RPMI8226 (cell line): ENCODE measurements around the gene EFHC2.
A peak's percentile ranks its signal among the peaks of the same experiment; 100 is the strongest.
"Not testable (repeated sequence)": the region's sequence is repeated elsewhere in the genome, so short reads cannot be mapped to it uniquely, and the experiment has no call there.

Experiments used
- DNase-seq: peaks from one replicate; pipeline ENCODE4 v3.0.0-alpha.2; 2015

EFHC2 gene

GRCh38 chrX:44290718-44291117, 52.8 kb downstream of the EFHC2 start:
- no peak for DNase-seq

DNA sequence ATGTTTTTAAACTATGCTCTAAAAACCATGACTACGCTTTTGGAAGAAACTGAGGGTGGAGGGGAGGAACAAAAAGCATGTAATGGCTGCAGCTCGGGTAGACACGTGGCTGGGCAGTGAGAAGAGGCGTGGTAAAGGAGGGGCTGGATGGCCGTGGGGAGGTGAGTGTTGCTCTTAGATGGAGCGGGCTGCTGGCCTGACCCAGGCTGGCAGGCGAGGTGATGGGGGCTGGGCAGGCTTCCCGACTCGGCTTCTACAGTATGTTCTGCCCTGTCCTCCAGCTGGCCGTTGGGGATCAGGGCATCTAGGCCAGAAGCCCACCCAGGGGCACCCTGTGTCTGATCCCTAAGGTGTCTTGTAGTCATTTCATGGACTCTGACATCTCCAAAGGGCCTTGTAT, 60.7 kb downstream of the EFHC2 start:
- peak; percentile 3 for DNase-seq

- DNase-seq = no peak
These were observed 63.4 kb downstream of the EFHC2 start for GRCh38 chrX:44280116-44280515.

DNA sequence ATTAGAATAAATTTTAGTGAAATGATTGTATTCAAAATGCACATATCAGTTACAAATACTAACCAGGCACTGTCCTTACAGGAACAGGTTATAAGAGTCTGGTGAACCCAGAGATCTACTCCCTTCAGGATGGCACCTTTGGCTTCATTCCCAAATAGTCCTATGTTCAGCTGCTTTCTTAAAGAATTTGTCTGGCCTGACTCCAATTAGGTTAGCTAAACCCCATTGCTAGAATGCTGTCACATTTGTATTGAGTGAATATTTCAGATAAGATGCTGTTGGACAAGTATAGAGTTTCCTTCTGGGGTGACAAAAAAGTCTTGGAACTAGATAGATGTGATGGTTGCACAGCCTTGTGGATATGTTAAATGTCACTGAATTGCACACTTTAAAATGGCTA, 69.4 kb downstream of the EFHC2 start:
- DNase-seq = no peak

DNA sequence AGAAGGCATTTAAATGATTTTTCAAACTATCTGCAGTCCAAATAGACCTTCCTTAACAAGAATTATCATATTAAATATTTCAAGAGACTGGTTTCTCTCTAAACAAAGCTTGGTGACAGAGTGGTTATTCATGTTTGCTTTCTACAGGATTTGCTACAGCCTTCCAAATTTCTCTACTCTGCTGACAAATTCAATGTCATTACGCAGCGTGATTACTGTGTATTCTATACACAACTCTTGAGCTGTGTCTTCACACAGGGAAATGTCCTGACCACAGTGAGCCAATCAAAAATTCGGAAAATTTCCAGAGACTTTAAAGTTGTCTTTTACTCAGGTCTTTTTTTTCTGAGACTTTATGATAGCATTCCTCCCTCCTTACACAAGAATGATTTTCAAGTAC, 75.6 kb downstream of the EFHC2 start:
- DNase-seq = no peak

DNA sequence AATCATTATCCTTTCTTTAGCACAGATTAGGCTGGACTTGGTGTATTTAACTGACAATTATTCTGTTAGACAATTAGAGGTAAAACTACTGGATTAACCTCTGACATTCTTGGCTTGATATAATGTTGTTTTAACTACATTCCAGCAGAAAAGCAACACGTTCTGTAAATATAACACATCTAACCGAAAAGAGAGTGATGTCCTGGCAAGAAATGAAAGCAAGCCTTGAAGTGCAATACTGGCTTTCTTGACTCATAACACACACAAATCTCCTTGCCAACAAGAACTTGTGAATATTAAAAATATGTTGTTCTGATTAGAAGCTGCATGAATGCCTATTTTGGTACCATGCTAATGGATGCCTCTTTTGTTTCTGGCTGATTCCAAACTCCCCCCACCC, 76.4 kb downstream of the EFHC2 start:
- no peak for DNase-seq

DNA sequence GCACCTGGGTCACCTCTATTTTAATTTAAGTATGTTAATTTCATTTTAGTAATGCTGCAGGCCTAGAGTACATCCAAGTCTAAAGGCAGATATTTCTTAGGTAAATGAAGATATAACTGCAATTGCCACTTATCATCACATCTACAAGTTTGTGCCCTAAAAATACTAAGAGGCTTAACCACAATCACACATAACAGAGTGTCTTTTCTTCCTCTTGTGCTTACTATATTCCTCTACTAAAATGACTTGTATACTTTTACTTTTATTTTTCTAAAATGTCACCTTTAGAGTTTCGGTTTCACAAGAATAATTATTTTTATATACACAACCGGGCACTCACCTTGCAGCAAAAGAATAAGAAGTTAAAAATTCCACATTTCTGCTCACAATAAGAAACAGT, 77.9 kb downstream of the EFHC2 start:
- DNase-seq = no peak

DNA sequence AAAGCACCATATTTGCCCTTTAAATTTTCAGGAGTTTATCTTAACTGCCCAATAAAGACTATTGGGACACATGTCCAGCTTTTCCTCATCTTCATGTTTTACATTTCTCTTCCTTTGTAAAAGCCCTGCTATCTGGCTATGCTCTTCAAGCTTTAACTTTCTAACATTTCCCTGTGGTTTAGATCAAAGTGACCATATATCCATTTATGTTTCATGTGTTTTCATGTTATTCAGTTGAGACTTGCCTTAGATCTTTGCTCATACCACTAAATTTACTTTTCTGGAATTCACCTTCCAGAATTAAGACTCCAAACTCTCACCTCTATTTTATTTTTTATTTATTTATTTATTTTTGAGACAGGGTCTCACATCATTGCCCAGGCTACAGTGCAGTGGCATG, 78.5 kb downstream of the EFHC2 start:
- DNase-seq = no peak

DNA sequence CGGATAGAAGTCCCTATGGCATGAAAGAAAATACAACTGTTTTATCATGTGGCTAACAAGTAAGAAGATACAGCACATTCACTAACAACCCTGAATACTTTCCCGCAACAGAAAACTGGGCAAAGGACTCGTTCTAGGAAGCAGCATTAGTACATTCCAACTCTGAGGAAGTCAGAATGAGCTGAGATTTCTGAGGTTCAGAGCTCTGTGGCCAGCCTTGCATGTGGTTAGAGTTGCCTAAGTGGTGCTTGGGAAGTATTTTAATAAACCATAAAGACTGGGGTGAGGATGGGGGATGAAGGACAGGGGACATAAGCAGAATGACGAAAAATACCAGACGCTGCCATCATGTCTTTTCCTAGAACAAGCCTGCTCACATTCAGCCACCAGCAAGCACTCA, 82.2 kb downstream of the EFHC2 start:
- no peak for DNase-seq

DNA sequence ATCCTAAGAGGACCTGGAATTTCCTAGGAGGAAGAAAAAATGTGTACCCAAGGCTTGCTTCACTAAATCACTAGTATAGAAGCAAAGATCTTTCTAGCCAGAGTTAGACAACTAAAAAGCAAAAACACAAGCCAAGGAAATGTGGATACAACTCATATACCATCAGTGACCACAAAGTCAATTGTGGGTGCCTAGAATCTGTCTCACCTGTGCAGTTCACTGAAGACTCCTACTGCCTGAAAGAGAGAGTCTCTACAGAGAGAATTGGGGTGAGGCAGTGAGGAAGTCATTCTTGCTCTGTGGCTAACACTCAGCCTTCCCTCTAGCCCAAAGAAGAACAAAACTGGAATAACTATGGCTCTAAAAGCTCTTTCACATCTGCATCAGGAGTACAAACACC, 82.9 kb downstream of the EFHC2 start:
- no peak for DNase-seq

DNA sequence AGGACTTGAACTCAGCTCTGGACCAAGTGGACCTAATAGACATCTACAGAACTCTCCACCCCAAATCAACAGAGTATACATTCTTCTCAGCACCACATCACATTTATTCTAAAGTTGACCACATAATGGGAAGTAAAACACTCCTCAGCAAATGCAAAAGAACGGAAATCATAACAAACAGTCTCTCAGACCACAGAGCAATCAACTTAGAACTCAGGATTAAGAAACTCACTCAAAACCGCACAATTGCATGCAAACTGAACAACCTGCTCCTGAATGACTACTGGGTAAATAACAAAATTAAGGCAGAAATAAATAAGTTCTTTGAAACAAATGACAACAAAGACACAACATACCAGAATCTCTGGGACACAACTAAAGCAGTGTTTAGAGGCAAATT, 87.7 kb downstream of the EFHC2 start:
- DNase-seq = not testable (repeated sequence)

DNA sequence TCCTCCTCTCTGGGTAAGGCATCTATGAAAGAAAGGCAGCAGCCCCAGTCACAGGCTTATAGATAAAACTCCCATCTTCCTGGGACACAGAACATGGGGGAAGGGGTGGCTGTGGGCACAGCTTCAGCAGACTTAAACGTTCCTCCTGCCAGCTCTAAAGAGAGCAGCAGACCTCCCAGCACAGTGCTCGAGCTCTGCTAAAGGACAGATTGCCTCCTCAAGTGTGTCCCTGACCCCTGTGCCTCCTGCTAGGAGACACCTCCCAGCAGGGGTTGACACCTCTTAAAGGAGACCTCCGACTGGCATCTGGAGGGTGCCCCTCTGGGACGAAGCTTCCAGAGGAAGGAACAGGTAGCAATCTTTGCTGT, 89.9 kb downstream of the EFHC2 start:
- DNase-seq = no peak

- DNase-seq = peak; percentile 60
These were observed 90.5 kb downstream of the EFHC2 start for GRCh38 chrX:44252688-44253574.

GRCh38 chrX:44247468-44247867, 96.0 kb downstream of the EFHC2 start:
- no peak for DNase-seq

DNA sequence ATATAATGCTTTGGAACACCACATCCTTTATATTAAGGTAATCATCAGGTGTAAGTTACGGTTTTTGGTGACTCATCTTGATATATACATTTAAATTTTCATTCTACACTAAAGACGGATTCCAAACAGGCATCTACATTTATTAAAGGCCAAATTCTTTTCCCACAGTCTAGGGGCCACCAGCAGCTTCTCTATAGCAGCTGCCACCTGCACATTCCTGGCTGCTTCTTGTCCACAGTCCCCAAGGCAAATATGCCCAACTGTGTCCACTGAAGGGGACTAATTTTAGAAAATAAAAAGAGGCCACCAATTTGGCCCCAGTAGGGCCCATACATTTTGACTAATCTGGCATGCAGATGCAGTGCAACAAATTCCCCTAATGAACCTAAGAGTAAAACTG, 96.6 kb downstream of the EFHC2 start:
- DNase-seq = no peak

DNA sequence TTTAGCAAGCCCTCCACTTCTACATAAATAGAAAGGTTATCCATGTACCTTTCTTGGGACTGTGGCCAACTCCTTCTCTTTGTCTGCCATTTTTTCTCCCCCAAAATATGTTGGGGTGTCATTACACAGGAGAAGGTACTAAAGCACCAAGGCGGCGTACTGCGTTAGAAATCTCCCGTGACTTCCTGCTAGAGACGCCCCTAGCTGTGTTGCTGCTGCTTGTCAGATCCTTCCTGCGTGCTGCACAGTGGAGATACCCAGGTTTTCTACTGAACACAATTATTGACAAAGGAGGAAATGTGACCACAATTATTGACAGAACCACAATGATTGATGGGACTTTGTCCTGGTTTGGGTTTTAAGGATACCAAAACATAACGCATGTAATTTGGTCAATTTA, 97.7 kb downstream of the EFHC2 start:
- no peak for DNase-seq

DNA sequence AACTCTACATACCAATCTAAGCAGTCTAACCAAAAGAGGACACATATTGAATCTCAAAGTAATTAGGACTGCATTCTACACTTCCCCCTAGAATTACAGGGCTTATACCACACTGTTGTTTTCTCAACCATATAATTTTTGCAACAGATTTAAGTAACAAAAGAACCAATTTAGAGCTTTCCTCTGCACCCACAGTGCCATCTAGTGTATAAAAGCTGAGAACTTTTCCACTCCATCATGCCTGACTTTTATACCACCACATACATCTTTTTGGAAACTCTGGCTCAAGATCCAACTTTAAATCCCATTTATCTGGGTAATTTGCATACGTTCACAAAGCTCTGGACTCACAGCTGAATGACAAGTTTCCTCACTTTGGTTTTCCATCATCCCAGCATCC, 99.5 kb downstream of the EFHC2 start:
- DNase-seq = no peak

- no peak for DNase-seq
These were observed 101.9 kb downstream of the EFHC2 start for GRCh38 chrX:44241546-44241945.

DNA sequence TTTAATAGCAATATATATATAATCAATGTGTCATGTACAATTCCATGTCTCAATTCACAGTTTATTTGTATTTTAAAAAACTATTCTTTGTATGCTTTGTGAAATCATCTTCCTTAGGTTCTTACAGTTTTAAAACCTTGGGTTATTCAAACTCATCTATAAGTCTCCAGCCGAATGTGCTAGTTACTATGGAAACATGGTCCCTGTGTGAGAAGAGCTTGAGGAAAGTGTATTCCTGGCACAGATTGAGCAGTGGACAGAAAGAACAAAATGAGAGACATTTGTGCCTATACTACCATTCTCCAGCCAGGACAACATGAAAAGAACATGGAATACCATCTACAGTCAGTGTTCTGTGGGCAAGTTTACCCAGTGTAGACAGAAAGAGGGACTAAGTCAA, 103.4 kb downstream of the EFHC2 start:
- no peak for DNase-seq

DNA sequence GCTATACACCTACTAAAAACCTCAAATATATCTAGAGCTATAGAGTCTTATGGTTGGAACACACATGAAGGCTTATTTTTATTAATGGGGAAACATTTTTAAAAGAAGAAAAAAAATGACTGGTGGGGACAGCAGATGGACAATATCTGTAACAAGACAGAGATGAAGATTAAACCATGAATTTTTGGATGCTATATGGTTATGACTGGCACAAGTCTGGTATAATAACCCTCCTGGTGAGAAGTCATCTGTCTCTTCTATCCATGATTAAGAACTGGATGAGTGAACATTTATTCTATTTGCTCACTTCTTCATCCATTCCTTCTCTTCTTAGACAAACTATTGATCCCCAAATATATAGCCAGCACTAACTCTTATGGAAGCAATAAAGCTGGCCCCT, 104.4 kb downstream of the EFHC2 start:
- no peak for DNase-seq

GRCh38 chrX:44235534-44235933, 107.9 kb downstream of the EFHC2 start:
- DNase-seq = no peak

DNA sequence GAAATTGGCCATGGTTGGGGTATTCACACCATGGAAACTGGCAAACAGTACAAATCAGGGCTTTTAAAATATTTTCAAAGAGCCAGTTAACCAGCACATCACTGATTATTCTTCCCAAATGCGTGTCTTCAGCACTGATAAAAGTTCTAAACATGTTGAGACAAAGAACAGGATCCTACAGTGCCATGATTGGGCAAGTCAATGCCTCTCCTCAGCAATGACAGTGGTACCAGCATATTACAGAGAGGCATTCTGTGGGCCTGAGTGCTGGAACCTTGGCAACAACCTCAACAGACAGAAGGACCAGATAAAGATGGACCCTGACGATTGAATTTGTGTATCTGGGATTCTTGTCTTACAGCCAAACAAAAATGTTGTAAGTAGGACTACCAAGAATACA, 108.9 kb downstream of the EFHC2 start:
- no peak for DNase-seq

DNA sequence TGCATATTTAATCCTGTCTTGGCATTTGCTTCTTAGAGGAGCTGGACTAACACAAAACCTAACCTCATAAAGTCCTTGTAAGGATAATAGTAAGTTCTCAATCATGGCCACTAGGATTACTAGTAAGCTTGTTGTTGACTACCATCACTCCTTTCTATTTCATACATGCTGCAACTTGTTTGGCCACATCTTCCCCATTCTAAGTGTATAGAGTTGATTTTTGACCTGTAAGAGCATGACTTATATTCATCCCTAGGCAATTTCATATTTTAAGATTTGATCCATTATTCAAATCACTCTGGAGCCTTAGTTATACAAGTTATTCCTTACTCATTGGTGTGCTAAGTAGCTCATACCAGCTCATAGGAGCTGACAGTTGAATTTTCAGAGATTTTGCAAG, 109.4 kb downstream of the EFHC2 start:
- DNase-seq = no peak

- no peak for DNase-seq
These were observed 111.4 kb downstream of the EFHC2 start for GRCh38 chrX:44232081-44232480.

- DNase-seq = peak; percentile 20
These were observed 114.9 kb downstream of the EFHC2 start for GRCh38 chrX:44228621-44229020.
